GM19043 (cell line): ENCODE results near the gene SYT17.

Experiments
- ATAC-seq: cut with Tn5 transposase; IDR thresholded peaks from one replicate; pipeline ENCODE4 v1.9.1; 2021; ENCODE audit warnings: low read depth; ENCODE audit not compliant: unreplicated experiment

Gene SYT17

GRCh38 chr16:19242987-19243575, 75.0 kb downstream of the SYT17 start:
- no peak for ATAC-seq

GRCh38 chr16:19245326-19245925, 77.4 kb downstream of the SYT17 start:
- no peak for ATAC-seq

GRCh38 chr16:19252904-19253303, 84.9 kb downstream of the SYT17 start:
- ATAC-seq = no peak

GRCh38 chr16:19254611-19255010, 86.6 kb downstream of the SYT17 start:
- ATAC-seq = no peak

GRCh38 chr16:19264123-19264673, 96.2 kb downstream of the SYT17 start:
- no peak for ATAC-seq

GRCh38 chr16:19265380-19265930, 97.4 kb downstream of the SYT17 start:
- no peak for ATAC-seq

GRCh38 chr16:19266774-19267173, 98.7 kb downstream of the SYT17 start:
- no peak for ATAC-seq

- no peak for ATAC-seq
These were observed 101.1 kb downstream of the SYT17 start for GRCh38 chr16:19269098-19269497.

GRCh38 chr16:19274165-19274797, 106.2 kb downstream of the SYT17 start:
- ATAC-seq = no peak

- no peak for ATAC-seq
These were observed 110.4 kb downstream of the SYT17 start for GRCh38 chr16:19278403-19278802.

- no peak for ATAC-seq
These were observed 113.2 kb downstream of the SYT17 start for GRCh38 chr16:19281246-19281645.

GRCh38 chr16:19282101-19282500, 114.1 kb downstream of the SYT17 start:
- no peak for ATAC-seq

- no peak for ATAC-seq
These were observed 115.6 kb downstream of the SYT17 start for GRCh38 chr16:19283637-19284036.

GRCh38 chr16:19284207-19284606, 116.2 kb downstream of the SYT17 start:
- no peak for ATAC-seq

- ATAC-seq = no peak
These were observed 117.4 kb downstream of the SYT17 start, which contains the start of gene CLEC19A for GRCh38 chr16:19285431-19285830. CLEC19A (plus strand) TSS chr16:19285731; CDS start chr16:19285852, 121 bp downstream.

- no peak for ATAC-seq
These were observed 118.8 kb downstream of the SYT17 start for GRCh38 chr16:19286827-19287226.

GRCh38 chr16:19287241-19287640, 119.2 kb downstream of the SYT17 start:
- no peak for ATAC-seq

- no peak for ATAC-seq
These were observed 121.1 kb downstream of the SYT17 start for GRCh38 chr16:19288872-19289799.

- ATAC-seq = no peak
These were observed 121.9 kb downstream of the SYT17 start for GRCh38 chr16:19289811-19290485.

- ATAC-seq = no peak
These were observed 122.8 kb downstream of the SYT17 start for GRCh38 chr16:19290860-19291259.
